ENCODE data around the gene DYRK2. TPM values are rescaled to one million over a fixed set of nuclear protein-coding genes. Genes with fewer than 3 reads are reported as not detected.
A peak's percentile ranks its signal among the peaks of the same experiment; 100 is the strongest.

Gene DYRK2
- total RNA-seq, 1 donor from 2014 or later = 40.3 TPM

GRCh38 chr12:67689385-67689784 lies 40.8 kb downstream of the DYRK2 start:
- intact Hi-C loops (cut with micrococcal nuclease) = no loop called here
- H3K4me3 Mint-ChIP-seq = no peak overlapping the region
- ChIA-PET POLR2A (no interaction called here), CTCF (no interaction called here)
- no peak for ATAC-seq (ENCODE audit: low read depth)
- no peaks in the 10 kb centered on the region for H3K36me3 Mint-ChIP-seq (ENCODE audit: low read depth)
- DNase-seq = no peak
- H3K27me3 Mint-ChIP-seq = no peaks in the 10 kb centered on the region
- H3K4me1 Mint-ChIP-seq = peaks cover 18% of the 10 kb centered on the region
- peaks cover 3% of the 10 kb centered on the region for H3K9me3 Mint-ChIP-seq
- no peak overlapping the region for H3K27ac Mint-ChIP-seq
- TF ChIP-seq CTCF (IDR thresholded peaks at IDR 0.05) = no peak

DNA sequence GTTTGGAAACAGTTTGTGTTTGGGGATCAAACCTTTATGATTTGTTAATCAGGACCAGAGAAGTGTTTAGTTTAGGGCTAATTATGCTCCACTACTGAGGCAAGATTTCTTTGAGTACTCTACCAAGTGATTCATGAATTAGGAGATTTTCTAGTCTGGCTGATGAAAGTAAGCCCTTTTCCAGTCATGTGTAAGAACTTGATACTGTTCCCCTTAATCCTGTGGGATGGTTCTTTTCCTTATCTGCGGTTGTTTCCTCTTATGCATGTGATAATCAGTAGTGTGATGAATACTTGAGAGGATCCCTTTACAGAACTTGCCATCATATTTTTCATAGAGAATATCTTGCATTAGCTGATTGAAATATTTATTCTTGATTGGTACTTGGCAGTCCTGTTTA lies 42.1 kb downstream of the DYRK2 start:
- intact Hi-C loops (cut with micrococcal nuclease) = no loop called here
- POLR2A ChIA-PET = no interaction called here
- no peak for ATAC-seq (ENCODE audit: low read depth)

GRCh38 chr12:67691220-67691619 lies 42.7 kb downstream of the DYRK2 start:
- no peak for TF ChIP-seq CTCF (IDR thresholded peaks at IDR 0.05)
- POLR2A ChIA-PET = no interaction called here
- peaks cover 26% of the 10 kb centered on the region for H3K4me1 Mint-ChIP-seq
- H3K27ac Mint-ChIP-seq = no peak overlapping the region
- H3K9me3 Mint-ChIP-seq = peaks cover 3% of the 10 kb centered on the region
- H3K27me3 Mint-ChIP-seq = peaks cover 3% of the 10 kb centered on the region
- CTCF ChIA-PET = no interaction called here
- intact Hi-C loops (cut with micrococcal nuclease) = no loop called here
- ATAC-seq (ENCODE audit: low read depth) (no peak), DNase-seq (no peak)
- no peak overlapping the region for H3K4me3 Mint-ChIP-seq
- no peaks in the 10 kb centered on the region for H3K36me3 Mint-ChIP-seq (ENCODE audit: low read depth)

More for the DNA sequence above, 42.1 kb downstream of the DYRK2 start:
- Mint-ChIP-seq H3K36me3 (ENCODE audit: low read depth) (no peaks in the 10 kb centered on the region), H3K4me1 (peaks cover 26% of the 10 kb centered on the region), H3K9me3 (peaks cover 3% of the 10 kb centered on the region), H3K27ac (no peak overlapping the region), H3K27me3 (peaks cover 3% of the 10 kb centered on the region), H3K4me3 (no peak overlapping the region)
- no peak for DNase-seq
- CTCF ChIA-PET = no interaction called here
- no peak for TF ChIP-seq CTCF (IDR thresholded peaks at IDR 0.05)

DNA sequence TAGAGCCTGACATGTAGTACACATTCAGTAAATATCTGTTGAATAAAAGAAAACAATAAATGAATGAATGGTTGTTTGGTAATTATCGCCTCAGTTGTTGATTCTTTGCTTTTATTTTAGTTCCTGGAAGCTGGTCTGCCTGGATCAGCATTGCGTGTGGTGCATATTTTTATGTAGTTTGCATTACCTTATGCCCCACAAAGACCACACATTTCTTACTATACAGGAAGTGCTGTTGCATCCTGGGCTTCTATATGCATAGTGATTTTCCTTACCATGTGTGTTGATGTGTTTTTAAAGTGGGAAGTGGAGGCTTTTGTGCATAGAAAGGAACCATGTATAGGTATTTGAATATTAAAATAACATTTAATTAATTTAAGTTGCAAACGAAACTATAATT lies 43.6 kb downstream of the DYRK2 start:
- Mint-ChIP-seq H3K9me3 (peaks cover 3% of the 10 kb centered on the region), H3K27ac (no peak overlapping the region), H3K27me3 (peaks cover 3% of the 10 kb centered on the region), H3K4me3 (no peak overlapping the region), H3K4me1 (peaks cover 26% of the 10 kb centered on the region), H3K36me3 (ENCODE audit: low read depth) (no peaks in the 10 kb centered on the region)
- DNase-seq (no peak), ATAC-seq (ENCODE audit: low read depth) (no peak)
- ChIA-PET CTCF (no interaction called here), POLR2A (no interaction called here)
- TF ChIP-seq CTCF (IDR thresholded peaks at IDR 0.05) = no peak
- intact Hi-C loops (cut with micrococcal nuclease) = no loop called here

GRCh38 chr12:67692966-67693365 lies 44.4 kb downstream of the DYRK2 start:
- H3K36me3 Mint-ChIP-seq (ENCODE audit: low read depth) = no peaks in the 10 kb centered on the region
- no peak overlapping the region for H3K4me3 Mint-ChIP-seq
- TF ChIP-seq CTCF (IDR thresholded peaks at IDR 0.05) = no peak
- H3K9me3 Mint-ChIP-seq = no peaks in the 10 kb centered on the region
- intact Hi-C loops (cut with micrococcal nuclease) = no loop called here
- peaks cover 32% of the 10 kb centered on the region for H3K4me1 Mint-ChIP-seq
- peaks cover 3% of the 10 kb centered on the region for H3K27me3 Mint-ChIP-seq
- ATAC-seq (ENCODE audit: low read depth) (peak; percentile 47), DNase-seq (no peak)
- CTCF ChIA-PET = no interaction called here
- POLR2A ChIA-PET = no interaction called here
- H3K27ac Mint-ChIP-seq = peak overlapping the region; percentile 59

Measured in activated B cell treated with CpG ODN at 0.5 μM for 24 hours (primary cell).